ENCODE measurements around the gene AARS2.

The AARS2 gene

GRCh38 chr6:44301782-44302564 is 11.2 kb downstream of the AARS2 start:
- no peak for DNase-seq (ENCODE audit: low read depth in 2 of 2)

DNA sequence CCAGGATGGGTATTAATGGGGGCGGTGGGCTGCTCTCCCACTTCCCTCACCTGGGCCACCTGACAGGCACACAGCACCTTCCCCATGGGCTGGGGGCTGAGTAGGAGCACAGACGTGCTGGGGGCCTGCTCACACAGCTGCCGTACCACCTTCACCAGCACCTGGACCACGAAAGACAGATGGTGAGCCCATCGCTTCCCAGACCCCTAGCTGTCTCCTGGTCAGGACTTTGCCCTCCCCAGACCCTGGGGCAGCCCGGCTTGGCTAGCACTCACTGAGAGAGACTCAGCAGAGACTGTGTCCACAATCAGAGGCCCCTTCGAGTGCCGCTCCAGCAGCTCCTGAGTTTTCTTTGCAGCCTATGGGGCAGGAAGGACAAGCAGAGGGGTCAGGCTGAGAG is 12.0 kb downstream of the AARS2 start:
- DNase-seq (ENCODE audit: low read depth in 2 of 2): no peak

DNA sequence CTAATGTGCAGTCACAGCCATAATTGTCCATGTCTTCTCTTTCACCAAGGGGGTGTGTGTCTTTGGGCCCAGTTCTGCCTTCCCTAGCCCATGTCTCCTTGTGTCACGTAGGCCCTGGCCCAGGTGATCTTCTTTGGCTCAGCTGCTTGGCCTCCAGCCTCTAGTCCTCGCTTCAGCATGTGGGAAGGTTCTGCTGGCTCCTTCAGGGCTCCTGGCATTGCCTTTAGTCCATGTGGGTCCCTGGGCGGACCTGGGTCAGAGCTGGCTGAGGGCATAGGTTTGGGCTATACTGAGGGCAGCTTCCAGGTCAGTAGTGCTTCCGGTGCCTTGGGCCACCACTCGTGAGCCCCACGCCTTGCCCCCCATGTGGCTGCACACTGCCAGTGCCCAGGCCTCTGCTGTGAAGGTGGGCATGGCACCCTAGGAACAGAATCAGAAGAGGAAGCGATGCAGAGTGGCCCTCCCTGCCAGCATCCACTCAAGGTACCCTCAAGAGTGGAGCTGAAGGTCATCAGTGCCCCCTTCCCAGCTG is 12.8 kb downstream of the AARS2 start:
- DNase-seq (ENCODE audit: low read depth in 2 of 2): no peak

DNA sequence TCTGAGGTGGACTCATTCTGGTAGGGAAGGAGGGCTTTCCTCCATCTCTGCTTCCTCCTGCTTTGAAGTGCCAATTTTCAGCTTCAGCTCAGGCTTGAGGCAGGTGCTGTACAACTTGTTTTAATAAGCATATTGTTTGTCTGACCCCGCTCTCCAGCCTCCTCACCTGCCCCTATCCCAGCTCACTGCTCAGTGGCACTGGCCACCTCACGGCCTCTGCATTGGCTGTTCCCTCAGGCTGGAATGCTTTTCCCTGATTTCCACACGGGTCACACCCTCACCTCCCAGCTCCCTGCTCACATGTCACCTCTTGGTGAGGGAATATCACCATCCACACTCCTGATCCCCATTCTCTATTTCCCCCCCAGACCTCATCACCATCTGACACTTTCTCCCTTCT is 14.3 kb downstream of the AARS2 start:
- DNase-seq (ENCODE audit: low read depth in 2 of 2): no peak

GRCh38 chr6:44298055-44298803 is 14.9 kb downstream of the AARS2 start:
- DNase-seq (ENCODE audit: low read depth in 2 of 2): no peak

- DNase-seq (ENCODE audit: low read depth in 2 of 2): peak; percentile 40 to 45
These were observed 15.8 kb downstream of the AARS2 start for GRCh38 chr6:44297063-44298038.

- DNase-seq (ENCODE audit: low read depth in 2 of 2): no peak
These were observed 18.0 kb downstream of the AARS2 start for GRCh38 chr6:44294832-44295791.

GRCh38 chr6:44292661-44293365 is 20.3 kb downstream of the AARS2 start:
- DNase-seq (ENCODE audit: low read depth in 2 of 2): no peak

DNA sequence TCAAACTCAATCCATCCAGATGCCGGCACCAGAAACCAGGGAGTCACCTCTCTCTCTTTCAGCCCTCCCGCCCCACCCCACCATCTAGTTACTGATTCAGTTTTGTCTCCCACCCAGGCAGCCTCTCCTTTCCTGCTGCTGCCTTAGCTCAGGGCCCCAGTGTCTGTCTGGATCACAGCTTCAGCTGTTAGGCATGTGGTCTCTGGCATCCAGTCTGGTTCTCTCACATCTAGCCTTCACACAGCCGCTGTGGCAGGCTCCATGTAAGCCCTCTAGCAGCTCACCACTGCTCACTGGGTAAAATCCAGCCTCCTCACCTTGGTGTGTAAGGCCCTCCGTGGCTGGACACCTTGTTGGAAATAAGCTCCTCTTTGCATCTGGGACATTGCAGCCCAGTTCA is 21.3 kb downstream of the AARS2 start:
- no peak for DNase-seq (ENCODE audit: low read depth in 2 of 2)

GRCh38 chr6:44289726-44290260 is 23.4 kb downstream of the AARS2 start:
- DNase-seq (ENCODE audit: low read depth in 2 of 2): no peak

DNA sequence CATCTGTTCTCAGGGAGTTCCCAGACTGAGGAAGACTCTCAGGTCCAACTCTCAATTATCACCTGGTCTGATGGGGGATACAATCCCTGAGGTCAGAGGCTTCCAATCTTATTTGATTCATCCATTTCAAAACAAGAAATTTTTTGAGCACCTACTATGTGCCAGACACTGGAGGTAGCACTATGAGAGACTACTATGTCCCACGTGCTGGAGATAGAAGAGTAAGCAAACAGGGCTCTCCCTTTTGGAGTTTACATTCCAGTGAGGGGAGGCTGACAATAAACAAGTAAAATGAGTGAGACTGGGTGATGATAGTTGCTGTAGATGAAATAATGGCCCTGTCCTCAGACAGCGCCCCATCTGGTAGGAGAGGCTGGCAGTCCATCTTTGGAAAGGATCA is 26.4 kb downstream of the AARS2 start:
- DNase-seq (ENCODE audit: low read depth in 2 of 2): no peak

GRCh38 chr6:44286285-44286565 is 26.9 kb downstream of the AARS2 start:
- no peak for DNase-seq (ENCODE audit: low read depth in 2 of 2)

- DNase-seq (ENCODE audit: low read depth in 2 of 2): no peak
These were observed 27.4 kb downstream of the AARS2 start for GRCh38 chr6:44285552-44286284.

DNA sequence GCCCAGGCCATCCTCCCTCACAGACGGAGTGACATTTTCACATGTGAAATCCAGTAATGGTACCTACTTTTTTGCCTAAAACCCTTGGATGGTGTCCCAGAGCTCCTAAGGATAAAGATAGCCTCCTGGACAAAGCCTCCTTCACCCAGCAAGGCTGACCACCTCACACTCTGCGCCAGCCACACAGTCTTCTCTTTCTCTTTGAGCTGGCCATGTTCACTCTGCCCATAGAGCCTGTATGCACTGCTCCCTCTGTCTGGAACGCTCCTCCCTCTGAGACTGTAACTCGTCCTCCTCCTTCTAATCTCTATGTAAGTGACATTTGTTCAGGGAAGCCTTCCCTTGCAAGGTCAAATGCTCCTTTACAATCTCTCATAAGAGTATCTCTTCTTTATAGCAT is 28.3 kb downstream of the AARS2 start:
- DNase-seq (ENCODE audit: low read depth in 2 of 2): no peak

DNA sequence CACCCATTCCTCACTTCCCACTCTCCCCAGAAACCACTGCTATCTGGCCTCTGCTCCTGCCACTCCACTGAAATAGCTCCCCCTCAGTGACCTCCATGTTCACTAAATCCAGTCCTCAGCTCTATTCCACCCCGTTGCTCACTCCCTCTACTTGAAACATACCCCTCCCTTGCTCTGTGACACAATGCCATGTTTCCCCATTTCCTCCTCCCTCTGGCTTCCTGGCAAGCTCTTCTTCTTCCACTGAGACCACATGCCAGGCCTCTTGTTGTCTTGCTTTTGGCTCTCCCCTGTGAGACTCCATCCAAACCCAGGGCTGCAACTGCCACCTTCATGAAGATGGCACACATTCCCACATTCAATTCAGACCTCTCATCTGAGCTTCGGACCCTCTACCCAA is 29.0 kb downstream of the AARS2 start:
- no peak for DNase-seq (ENCODE audit: low read depth in 2 of 2)

DNA sequence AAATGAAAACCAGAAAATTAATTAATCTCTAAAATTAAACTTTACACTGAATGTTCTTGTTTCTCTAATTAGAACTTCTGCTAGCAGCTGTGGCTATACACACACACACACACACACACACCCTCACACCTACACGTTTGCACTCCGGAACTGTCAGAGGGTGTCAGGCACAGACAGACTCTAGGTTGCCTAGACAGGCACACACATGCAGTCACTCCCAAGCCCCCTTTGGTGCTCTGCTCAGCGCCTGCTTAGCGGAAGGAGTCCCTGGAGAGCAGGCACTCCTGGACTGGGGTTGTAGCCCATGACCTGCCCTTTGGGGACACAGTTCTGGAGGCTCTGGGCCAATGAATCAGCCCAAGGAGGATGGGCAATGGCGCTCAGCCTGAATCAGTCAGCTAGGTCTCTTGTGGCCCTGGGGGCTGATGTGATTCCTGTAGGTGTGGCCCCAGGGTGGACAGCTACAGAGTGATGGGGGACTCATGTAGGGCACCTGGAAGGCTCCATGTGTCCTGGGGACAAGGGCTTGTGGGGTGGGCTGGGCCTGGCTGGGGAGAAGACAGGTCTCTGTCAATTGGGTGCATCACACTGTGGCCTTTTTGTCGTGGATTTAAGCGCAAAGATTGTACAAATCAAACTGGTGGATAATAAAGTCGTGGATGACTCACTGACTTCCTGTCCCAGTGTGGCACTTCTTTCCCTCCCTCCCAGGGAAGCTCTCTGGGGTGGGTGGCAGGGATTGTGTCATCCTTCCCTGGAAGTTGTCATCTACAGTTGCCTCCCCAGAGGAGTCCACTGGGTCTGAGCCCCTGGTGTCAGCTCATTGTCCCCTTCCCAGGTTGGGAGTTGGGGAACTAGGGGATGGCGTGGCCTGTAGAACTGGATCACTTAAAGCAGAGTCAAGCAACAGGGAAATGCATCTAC is 34.1 kb downstream of the AARS2 start:
- DNase-seq (ENCODE audit: low read depth in 2 of 2): no peak

- no peak for DNase-seq (ENCODE audit: low read depth in 2 of 2)
These were observed 34.8 kb downstream of the AARS2 start for GRCh38 chr6:44278315-44278714.

- no peak for DNase-seq (ENCODE audit: low read depth in 2 of 2)
These were observed 35.4 kb downstream of the AARS2 start for GRCh38 chr6:44277763-44278162.
